Embryonic facial prominence (tissue), 1 donor: Measurements from ENCODE around the gene ZRANB1.

Experiments
- DNase-seq: peaks from one replicate; pipeline ENCODE4 v3.0.0-alpha.2; 2016; ENCODE audit errors: extremely low spot score

The ZRANB1 gene

GRCh38 chr10:125004571-125005311, 62.8 kb downstream of the ZRANB1 start:
- no peak for DNase-seq

- no peak for DNase-seq
Observed at GRCh38 chr10:125005312-125006187, 63.6 kb downstream of the ZRANB1 start.

GRCh38 chr10:125006188-125006680, 64.3 kb downstream of the ZRANB1 start:
- no peak for DNase-seq

GRCh38 chr10:125006921-125007426, 65.1 kb downstream of the ZRANB1 start:
- no peak for DNase-seq

GRCh38 chr10:125007436-125007835, 65.5 kb downstream of the ZRANB1 start:
- DNase-seq, result no peak

- no peak for DNase-seq
Observed at GRCh38 chr10:125008689-125009638, 67.0 kb downstream of the ZRANB1 start.

- no peak for DNase-seq
Observed at GRCh38 chr10:125009661-125010161, 67.8 kb downstream of the ZRANB1 start.

GRCh38 chr10:125010362-125010761, 68.4 kb downstream of the ZRANB1 start:
- no peak for DNase-seq

GRCh38 chr10:125011171-125011925, 69.4 kb downstream of the ZRANB1 start:
- no peak for DNase-seq

- DNase-seq, result no peak
Observed at GRCh38 chr10:125011926-125012705, 70.2 kb downstream of the ZRANB1 start.

- no peak for DNase-seq
Observed at GRCh38 chr10:125012851-125013528, 71.1 kb downstream of the ZRANB1 start.

GRCh38 chr10:125013529-125013872, 71.6 kb downstream of the ZRANB1 start:
- DNase-seq, result no peak

- DNase-seq, result no peak
Observed at GRCh38 chr10:125014086-125014830, 72.3 kb downstream of the ZRANB1 start.

GRCh38 chr10:125014836-125015355, 73.0 kb downstream of the ZRANB1 start:
- no peak for DNase-seq

GRCh38 chr10:125015356-125015944, 73.5 kb downstream of the ZRANB1 start:
- no peak for DNase-seq

GRCh38 chr10:125016123-125016522, 74.2 kb downstream of the ZRANB1 start:
- no peak for DNase-seq

GRCh38 chr10:125016611-125017202, 74.8 kb downstream of the ZRANB1 start:
- no peak for DNase-seq
